SK-N-SH (cell line): ENCODE data around the gene KLHL8.

Experiments used
- CHD2 ChIP-seq: fragments of 150-350 bp; IDR thresholded peaks from 2 replicates; pipeline ENCODE4 v1.6.1; 2018; ENCODE audit warnings: low read length; ENCODE audit not compliant: partially characterized antibody
- CTCF ChIP-seq: fragments of 200-600 bp; sonication (generic); IDR thresholded peaks from 2 replicates; pipeline ENCODE4 v1.6.1; 2017; ENCODE audit warnings: antibody characterized with exemption, mild to moderate bottlenecking, moderate library complexity
- EZH2phosphoT487 ChIP-seq: fragments of 200-600 bp; sonication (generic); IDR thresholded peaks from 2 replicates; pipeline ENCODE4 v1.6.1; 2017; ENCODE audit warnings: low read depth, mixed run types, mild to moderate bottlenecking, antibody characterized with exemption, moderate library complexity, borderline replicate concordance
- FOXJ3 ChIP-seq: sonication (generic); formaldehyde crosslinking; IDR thresholded peaks from 2 replicates; pipeline ENCODE4 v1.5.1; 2020; ENCODE audit warnings: mild to moderate bottlenecking, missing genetic modification reagents
- FOXM1 ChIP-seq: IDR thresholded peaks from 2 replicates; pipeline ENCODE4 v1.4.0; 2012; ENCODE audit warnings: low read depth, mild to moderate bottlenecking
- MEF2A ChIP-seq: IDR thresholded peaks from 2 replicates; pipeline ENCODE4 v1.4.0; 2012; ENCODE audit warnings: low read depth, borderline replicate concordance
- POLR2AphosphoS5 ChIP-seq: IDR thresholded peaks from 2 replicates; pipeline ENCODE4 v1.6.1; 2012; ENCODE audit warnings: low read depth, low read length
- REST ChIP-seq: IDR thresholded peaks from 2 replicates; pipeline ENCODE4 v1.6.1; 2012; ENCODE audit warnings: mild to moderate bottlenecking, low read depth, low read length, moderate library complexity
- RFX5 ChIP-seq: IDR thresholded peaks from 2 replicates; pipeline ENCODE4 v1.6.1; 2012; ENCODE audit warnings: mild to moderate bottlenecking, improper control_type of control experiment, low read length
- SIN3A ChIP-seq: IDR thresholded peaks from 2 replicates; pipeline ENCODE4 v1.6.1; 2012; ENCODE audit warnings: low read depth, mild to moderate bottlenecking, low read length, moderate library complexity, borderline replicate concordance
- SMC3 ChIP-seq: IDR thresholded peaks from 2 replicates; pipeline ENCODE4 v1.6.1; 2012; ENCODE audit warnings: low read depth, low read length, improper control_type of control experiment
- USF2 ChIP-seq: fragments of 150-350 bp; IDR thresholded peaks from 2 replicates; pipeline ENCODE4 v1.6.1; 2017; ENCODE audit warnings: antibody characterized with exemption, low read length, low read depth, borderline replicate concordance

- no peak for TF ChIP-seq CTCF
- TF ChIP-seq USF2 = no peak
- no peak for TF ChIP-seq SIN3A
- TF ChIP-seq POLR2AphosphoS5 = no peak
- no peak for TF ChIP-seq EZH2phosphoT487
- TF ChIP-seq FOXJ3 (CRISPR knock-in tag) = no peak
- TF ChIP-seq RFX5 = no peak
- TF ChIP-seq SMC3 = no peak
- TF ChIP-seq REST = no peak
- no peak for TF ChIP-seq FOXM1
- no peak for TF ChIP-seq CHD2
- no peak for TF ChIP-seq MEF2A
Observed at GRCh38 chr4:87134122-87134521, 86.3 kb downstream of the KLHL8 start.
